GM19023 (cell line): ENCODE measurements around the gene CYP2A6.
A peak's percentile ranks its signal among the peaks of the same experiment; 100 is the strongest.
"Not testable (repeated sequence)": the region's sequence is repeated elsewhere in the genome, so short reads cannot be mapped to it uniquely, and the experiment has no call there.

ENCODE experiments used
- ATAC-seq: cut with Tn5 transposase; IDR thresholded peaks from one replicate; pipeline ENCODE4 v1.9.1; 2021; ENCODE audit warnings: mild to moderate bottlenecking, moderate library complexity; ENCODE audit not compliant: unreplicated experiment

Gene CYP2A6

DNA sequence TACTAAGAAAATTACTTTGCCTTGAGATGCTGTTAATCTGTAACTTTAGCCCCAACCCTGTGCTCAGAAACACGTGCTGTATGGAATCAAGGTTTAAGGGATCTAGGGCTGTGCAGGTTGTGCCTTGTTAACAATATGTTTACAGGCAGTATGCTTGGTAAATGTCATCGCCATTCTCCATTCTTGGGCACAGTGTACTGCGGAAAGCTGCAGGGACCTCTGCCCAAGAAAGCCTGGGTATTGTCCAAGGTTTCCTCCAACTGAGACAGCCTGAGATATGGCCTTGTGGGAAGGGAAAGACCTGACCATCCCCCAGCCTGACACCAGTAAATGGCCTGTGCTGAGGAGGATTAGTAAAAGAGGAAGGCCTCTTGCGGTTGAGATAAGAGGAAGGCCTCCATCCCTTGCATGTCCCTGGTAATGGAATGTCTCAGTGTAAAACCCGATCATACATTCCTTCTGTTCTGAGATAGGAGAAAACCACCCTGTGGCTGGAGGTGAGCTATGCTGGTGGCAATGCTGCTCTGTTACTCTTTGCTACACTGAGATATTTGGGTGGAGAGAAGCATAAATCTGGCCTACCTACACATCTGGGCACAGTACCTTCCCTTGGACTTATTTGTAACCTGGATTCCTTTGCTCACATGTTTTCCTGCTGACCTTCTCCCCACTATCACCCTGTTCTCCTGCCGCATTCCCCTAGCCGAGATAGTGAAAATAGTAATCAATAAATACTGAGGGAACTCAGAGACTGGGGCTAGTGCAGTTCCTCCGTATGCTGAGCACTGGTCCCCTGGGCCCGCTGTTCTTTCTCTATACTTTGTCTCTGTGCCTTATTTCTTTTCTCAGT, 27.3 kb downstream of the CYP2A6 start:
- ATAC-seq = not testable (repeated sequence)

DNA sequence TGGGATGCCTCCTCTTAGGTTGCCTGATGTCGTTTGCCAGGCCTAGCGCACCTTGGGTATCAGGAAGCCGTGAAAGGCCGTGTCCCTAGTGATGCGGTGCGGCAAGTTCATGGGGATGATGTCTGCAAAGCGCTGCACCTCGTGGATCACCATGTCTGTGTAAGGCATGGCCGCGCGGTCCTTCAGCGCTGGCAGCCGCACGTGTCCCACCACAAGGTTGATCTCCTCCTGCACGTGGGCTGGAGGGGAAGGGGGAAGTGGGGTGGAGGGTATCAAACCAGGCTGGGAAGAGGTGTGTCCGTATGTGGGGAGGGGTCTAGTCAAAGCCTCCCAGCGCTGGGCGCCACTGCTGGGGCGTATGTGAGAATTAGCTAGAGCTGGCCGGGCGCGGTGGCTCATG, 28.1 kb downstream of the CYP2A6 start:
- no peak for ATAC-seq

DNA sequence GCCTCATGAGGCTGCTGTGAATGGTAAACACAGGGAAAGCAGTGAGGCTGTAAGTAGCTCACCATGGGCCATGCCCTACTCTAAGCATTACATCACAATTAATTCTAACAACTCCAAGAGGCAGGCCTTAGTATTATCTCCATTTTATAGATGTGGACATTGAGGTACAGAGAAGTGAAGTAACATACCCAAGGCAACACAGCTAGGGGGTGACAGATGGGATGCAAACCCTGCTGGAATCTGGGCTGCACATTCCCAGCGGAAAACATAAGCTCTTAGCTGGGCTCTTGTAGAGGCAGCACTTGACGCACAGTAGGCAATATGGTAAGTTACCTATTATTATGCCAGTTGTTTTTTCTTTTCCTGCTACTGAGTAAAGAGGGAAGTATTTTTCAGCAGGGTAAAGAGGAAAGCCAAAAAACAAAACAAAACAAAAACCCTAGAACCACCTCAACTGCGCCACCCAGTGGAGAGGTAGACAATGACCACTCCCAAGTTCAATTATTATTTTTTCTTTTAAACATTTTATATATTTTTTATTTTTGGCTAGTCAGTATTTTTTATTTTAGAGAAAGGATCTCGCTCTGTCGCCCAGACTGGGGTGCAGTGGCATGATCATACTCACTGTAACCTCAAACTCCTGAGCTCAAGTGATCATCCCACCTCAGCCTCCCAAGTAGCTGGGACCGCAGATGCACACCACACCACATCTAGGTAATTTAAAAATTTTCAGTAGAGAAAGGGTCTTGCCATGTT, 30.6 kb downstream of the CYP2A6 start:
- not testable (repeated sequence) for ATAC-seq

DNA sequence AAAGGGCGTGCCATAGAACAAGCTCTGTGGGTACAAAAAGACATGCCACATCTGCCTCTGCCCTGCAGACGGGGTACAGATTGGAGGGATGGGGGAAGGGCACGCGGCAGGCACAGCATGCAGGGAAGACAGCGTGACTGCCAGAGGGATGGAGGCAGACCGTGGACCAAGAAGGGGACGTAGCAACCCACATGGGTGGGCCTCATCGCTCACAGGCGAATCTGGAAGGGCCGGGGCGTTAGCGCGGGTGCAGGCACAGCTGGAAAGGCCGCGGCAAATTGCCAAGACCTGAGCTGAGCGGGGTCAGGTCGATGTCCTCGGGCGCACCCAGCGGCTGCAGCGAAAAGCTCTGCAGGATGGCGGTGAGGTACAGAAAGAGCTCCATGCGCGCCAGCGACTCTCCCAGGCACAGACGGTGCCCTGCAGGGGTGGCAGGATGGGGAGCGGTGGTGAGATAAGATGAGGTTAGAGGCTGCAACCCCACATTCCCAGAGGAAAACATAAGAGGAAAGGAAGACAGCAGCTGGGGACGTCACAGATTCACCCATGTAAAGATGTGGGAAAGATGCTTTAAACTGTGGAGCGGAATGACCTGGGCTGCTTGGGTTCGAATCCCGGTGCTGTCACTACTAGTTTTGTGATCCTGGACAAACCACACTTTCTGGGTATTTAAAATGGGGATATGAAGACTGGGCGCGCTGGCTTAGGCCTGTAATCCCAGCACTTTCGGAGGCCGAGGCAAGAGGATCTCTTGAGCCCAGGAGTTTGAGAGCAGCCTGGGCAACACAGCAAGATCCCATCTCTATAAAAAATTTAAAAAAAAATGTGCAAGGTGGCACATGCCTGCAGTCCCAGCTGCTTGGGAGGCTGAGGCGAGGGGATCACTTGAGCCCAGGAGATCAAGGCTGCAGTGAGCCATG, 31.5 kb downstream of the CYP2A6 start:
- not testable (repeated sequence) for ATAC-seq

DNA sequence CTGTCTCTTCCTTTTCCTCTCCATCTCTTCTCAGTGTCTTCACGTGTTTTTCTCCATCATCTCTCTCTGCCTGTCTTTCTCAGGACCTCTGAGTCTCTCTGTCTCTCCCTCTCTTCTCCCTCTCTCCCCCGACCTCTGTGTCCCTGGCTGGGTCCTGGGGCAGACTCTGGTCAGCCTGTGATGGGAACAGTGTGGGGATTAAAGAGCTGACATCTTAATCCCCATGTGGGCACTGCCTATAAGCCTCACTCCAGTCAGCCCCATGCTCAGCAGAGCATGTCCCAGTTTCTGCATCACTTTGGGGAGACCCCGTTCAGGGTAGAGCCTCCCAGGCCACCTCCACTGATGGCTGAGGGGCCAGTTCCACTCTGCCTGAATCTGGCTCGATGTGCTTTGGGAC, 35.0 kb downstream of the CYP2A6 start:
- ATAC-seq = no peak

DNA sequence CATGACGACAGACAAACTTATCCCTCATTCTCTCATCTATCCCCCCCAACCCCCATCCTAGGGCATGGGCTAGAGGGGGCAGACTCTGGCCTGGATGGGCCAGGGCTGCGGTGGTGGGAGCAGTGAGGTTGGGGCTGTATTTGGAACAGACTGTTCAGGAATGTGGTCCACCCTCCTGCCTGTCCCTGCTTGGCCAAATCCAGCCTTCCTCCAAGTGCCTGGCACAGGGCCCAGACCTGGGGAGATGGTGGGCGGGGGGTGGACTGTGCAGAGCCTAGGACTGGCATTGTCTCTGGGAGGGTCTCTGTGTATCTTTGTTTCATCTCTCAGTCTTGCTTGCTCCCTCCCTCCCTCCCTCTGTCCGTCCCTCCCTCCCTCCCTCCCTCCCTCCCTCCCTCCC, 37.1 kb downstream of the CYP2A6 start:
- ATAC-seq = no peak

DNA sequence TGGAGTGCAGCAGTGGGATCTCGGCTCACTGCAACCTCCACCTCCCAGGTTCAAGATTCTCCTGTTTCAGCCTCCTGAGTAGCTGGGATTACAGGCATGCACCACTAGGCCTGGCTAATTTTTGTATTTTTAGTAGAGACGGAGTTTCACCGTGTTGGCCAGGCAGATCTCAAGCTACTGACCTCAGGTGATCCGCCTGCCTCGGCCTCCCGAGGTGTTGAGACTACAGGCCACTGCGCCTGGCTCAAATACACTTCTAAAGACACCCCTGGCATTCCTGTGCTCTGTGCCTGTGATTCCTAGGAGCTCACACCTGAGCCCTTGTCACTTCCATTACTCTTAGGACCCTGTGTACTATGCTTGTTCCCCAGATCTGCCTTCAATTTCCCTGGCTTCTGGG, 37.7 kb downstream of the CYP2A6 start:
- not testable (repeated sequence) for ATAC-seq

DNA sequence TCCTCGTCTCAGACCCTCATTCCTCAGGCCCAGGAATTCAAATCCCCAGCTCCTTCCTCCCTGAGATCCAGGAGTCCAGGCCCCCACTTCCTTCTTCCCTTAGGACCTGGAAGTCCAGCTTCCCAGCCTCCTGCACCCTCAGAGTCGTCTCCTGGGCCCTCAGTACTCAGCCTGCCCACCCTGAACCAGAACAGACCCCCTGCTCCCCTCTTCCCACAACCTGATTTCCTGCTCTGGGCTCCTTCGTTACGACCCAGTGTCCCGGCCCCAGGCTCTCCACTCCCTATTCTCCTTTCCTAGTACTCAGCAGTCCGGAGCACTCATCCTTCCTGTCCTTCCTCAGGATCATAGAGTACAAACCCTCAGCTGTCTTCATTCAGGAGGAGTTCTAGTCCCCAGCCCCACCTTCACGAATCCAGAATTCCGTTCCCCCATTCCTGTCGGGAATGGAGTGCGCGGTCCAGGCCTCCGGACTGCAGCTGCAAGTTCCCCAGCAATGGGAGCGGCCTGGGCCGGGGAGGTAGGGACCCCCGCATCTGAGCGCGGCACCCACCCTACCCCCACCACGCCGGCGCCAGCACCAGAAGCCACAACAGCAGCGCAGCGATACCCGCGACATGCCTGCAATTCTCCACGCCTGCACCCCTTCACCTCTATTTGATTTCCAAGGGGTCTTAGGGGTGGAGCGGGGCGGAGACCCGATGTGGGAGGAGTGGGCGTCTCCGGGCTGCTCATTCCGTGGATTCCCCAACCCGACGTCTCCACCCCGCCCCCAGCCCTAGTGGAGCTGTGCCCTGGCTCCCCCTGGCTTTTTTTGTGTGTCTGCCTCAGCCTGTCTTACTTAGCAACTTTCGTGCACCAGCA, 38.5 kb downstream of the CYP2A6 start:
- ATAC-seq = no peak

DNA sequence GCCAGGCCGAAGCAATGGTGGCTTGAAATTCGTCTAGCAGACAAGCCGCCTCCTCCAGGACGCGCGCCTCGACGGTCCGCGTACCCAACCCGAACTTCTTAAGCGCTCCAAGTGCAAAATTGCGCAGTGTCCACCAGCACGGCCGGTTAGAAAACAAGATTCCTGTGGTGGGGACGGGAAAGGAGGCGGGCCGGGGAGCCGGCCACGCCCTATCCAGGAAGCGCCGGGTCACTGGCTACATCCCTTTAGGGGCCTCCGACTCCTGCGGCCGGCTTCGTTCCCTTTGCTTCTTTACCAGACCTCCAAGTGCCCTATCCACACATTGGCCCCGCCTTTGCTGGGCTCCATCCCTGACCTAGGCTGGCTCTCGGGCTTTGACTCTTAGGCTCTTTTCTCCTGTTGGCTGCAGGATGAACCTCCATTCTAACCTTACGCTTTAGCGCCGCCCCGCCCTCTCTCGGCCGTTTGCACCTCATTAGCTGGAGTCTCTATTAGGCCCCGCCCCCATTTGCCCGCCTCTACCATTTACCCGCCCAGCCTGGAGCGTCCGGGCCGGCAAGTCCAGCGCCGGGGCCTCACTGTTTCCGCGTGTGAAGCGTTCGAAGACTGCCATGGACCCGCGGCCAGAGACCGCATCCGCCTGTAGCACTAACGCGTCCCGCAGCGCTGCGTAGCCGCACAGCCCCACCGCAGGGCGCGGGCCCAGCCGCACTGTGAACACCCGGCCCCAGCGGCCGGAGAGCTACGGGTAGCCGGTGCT, 39.4 kb downstream of the CYP2A6 start:
- peak; percentile 65 for ATAC-seq

DNA sequence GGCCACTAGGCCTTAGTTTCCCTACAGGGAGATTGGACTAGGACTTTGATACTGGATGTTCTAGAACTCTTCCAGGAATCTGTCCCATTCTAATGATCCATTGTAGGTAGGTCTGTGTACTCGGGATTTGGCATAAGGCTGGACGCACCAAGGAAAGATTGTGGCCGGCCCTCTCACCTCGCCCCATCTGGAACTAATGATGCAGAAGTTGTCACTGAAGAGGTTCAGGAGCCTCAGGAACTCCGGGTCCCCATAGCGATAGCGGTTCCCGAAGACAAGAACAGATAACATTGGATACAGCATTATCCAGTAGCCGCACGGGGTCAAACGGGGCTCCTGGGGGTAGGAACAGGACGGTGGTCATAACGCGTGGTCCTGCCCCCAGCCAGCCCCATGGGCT, 40.1 kb downstream of the CYP2A6 start:
- ATAC-seq = no peak

DNA sequence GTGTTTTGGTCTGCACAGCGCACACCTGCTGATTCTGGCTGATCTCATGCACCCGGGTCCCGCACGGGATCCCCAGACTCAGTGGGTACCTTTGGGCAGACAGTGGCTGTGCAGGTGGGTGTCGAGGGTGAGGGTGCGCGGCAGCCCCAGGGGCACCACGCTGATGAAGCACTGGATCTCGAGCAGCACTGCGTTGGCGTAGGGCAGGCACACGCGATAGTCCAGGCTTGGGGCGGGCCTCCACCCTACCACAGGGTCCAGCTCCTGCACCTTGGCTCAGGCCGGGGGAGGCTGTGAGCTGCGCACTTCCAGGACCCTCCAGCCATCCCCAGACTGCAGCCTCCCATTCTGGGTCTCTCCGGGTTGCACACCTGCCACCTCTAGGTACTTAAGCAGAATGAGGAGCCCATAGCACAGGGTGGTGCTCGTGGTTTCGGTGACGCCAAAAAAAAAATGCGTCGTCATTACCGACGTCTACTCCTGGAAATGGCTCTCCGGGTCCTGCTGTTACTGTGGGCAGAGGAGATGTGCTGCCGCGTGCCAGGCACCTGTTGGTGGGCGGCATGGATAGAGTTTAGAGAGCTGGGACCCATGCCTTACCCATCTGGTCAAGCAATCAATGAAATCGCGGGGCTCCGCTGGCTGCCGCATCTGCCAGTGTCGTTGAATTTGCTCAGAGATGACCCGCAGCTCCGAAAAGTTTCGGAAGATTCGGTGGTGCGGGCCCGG, 40.7 kb downstream of the CYP2A6 start:
- no peak for ATAC-seq

DNA sequence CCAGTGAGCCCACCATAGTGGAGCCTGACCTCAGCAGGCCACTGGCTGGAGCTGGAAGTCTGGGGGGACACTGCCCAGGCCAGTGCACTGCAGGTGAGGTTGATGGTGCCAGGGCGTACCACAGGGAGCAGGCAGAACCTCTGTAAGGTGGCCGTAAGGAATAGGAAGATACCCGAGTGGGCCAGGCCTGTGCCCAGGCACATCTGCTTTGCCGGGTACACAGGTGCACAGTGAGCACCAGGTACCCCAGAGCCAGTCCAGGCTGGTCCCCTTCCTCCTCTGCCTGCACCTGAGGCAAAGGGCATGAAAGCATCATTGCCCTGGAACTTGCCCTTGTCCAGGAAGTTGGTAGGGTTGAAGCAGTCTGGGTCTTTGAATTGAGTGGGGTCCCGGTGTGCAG, 41.8 kb downstream of the CYP2A6 start:
- no peak for ATAC-seq

DNA sequence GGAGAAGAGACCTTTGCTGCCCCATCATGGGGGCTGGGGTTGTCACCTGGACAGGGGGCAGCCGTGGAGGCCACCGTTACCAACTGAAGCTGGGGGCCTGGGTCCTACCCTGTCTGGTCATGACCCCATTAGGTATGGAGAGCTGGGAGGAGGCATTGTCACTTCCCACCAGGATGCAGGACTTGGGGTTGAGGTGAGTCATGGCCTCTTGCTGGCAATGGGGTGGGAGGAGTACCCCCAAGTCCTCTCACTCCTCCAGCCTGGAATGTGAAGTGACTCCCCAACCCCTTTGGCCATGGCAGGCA, 42.3 kb downstream of the CYP2A6 start:
- ATAC-seq = no peak

DNA sequence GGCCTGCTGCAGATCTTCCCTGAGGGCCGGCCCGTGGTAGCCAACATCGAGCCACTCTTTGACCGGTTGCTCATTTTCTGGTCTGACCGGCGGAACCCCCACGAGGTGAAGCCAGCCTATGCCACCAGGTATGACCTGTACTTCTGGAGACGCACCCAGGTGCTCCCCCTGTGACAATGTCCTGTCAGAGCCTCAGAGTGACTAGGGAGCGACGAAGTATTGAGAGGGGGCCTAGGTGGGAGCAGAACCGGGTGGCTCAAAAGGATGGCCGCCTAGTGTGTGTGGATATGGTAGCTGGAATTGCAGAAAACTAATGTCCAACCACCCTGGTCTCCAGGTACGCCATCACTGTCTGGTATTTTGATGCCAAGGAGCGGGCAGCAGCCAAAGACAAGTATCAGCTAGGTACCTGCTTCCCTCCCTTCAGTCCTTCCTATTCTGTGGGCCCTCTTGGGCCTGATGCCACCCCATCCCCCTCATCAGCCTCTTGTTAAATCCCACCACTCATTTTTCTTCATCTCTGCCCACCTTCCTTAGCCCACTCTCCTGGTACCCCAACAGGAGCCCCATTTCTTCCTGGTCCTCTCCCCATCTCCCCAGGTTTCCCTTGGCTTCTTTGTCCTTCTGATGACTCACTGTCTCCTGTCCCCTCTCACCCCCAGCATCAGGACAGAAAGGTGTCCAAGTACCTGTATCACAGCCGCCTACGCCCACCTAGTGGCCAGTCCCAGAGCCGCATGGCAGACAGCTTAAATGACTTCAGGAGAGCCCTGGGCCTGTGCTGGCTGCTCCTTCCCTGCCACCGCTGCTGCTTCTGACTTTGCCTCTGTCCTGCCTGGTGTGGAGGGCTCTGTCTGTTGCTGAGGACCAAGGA, 42.9 kb downstream of the CYP2A6 start:
- no peak for ATAC-seq

DNA sequence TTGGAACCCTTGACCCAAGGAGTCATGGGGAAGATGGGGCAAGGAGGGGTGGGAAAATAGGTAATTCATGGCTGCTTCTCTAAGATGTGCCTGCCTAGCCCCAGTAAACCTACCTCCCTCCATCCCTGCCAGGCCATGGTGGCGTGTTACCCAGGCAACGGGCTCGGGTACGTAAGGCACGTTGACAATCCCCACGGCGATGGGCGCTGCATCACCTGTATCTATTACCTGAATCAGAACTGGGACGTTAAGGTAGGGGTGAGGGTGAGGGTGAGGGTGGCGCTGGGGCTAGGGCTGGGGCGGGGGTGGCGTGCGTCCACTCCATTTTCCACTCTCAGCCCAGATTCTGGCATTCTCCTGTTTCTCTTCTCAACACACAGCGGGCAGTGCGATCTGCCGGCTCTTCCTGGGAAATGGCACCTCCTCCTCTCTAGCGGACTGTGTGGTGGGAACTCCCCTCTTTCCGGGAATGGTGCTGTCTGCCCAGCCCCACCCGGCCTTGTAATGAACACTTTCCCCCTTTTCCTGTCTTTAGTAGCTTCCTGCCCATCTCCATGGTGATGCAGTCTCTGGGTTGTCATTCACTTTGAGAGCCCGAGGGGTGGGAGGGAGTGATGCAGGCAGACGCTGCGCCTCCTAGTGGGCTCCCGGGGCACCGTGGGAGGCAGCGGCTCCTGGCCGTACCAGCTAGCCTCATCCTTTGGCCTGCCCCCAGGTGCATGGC, 43.7 kb downstream of the CYP2A6 start:
- no peak for ATAC-seq

DNA sequence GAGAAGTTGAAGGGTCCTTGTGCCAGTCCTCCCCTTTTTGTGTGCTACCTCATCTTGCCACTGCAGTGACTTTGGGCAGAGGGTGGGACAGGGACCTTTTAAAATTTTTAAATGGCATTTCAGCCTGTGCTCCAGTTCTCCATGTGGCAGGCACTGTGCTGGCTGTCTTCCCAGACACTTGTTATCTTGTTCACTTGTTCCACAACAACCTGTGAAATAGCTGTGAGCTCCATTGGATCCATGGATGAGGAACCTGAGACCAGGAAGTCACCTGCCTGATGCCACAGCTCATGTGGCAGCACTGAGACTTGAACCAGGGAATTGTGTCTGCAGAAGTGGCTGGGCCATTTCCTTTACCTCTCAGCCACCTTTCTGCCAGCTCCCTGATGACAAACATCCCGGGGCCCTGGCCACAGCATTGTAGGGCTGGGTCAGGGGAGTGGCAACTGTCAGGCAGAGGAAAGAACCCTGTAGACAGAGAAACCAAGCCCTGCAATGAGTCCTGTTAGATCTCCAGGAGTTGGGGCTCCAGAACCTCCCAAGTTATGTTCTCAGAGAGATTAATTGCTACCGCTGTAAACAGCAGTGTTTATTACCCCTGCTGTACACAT, 44.9 kb downstream of the CYP2A6 start:
- no peak for ATAC-seq

DNA sequence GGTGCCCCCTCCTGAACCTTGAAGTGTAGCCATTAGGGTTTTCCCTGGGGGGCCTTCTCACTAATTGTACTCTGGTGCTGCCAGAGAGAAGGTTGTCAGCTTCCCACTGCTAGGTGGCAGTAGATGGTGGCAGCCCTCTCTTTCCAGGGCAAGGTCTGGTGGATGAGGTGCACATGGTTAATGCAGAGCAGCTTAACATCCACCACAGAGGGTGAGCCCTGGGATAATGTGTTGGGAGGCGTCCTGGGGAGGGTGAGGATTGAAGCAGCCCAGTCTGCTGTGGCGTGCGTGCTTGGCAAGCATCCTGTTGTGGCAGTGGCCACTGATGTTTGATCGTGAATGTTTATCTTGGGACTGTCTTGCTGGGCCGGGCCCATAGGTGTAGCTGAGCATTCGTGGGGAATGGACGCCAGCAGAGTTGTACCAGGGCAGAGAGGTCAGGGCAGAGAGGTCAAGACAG, 45.4 kb downstream of the CYP2A6 start:
- no peak for ATAC-seq
